Measurements from ENCODE around the gene UQCR11.

The UQCR11 gene

GRCh38 chr19:1560286-1560882, 44.9 kb downstream of the UQCR11 start:
- Histone ChIP-seq H3K9me3 (ENCODE audit: severe bottlenecking) (no peaks in the 10 kb centered on the region), H3K36me3 (ENCODE audit: low read depth) (0 out of 2 replicates have a peak, but pooled peaks cover 5% of the 10 kb centered on the region), H3K27ac (ENCODE audit: poor library complexity, severe bottlenecking) (no peak overlapping the region), H3K4me1 (ENCODE audit: insufficient read depth, poor library complexity, severe bottlenecking) (no peaks in the 10 kb centered on the region), H3K27me3 (ENCODE audit: insufficient read depth, poor library complexity, severe bottlenecking) (no peaks in the 10 kb centered on the region), H3K4me3 (ENCODE audit: severe bottlenecking) (no peak overlapping the region)
- DNase-seq (ENCODE audit: low spot score) (no peak), ATAC-seq (ENCODE audit: low read depth) (no peak)
- TF ChIP-seq CTCF (IDR thresholded peaks at IDR 0.05; ENCODE audit: poor library complexity, severe bottlenecking) = no peak

- DNase-seq (ENCODE audit: low spot score) (no peak), ATAC-seq (ENCODE audit: low read depth) (no peak)
- H3K4me1 ChIP-seq (ENCODE audit: insufficient read depth, poor library complexity, severe bottlenecking) = no peaks in the 10 kb centered on the region
- H3K36me3 ChIP-seq (ENCODE audit: low read depth) = no peaks in the 10 kb centered on the region
- H3K27me3 ChIP-seq (ENCODE audit: insufficient read depth, poor library complexity, severe bottlenecking) = no peaks in the 10 kb centered on the region
- no peak for TF ChIP-seq CTCF (IDR thresholded peaks at IDR 0.05; ENCODE audit: poor library complexity, severe bottlenecking)
- no peak overlapping the region for H3K4me3 ChIP-seq (ENCODE audit: severe bottlenecking)
- H3K27ac ChIP-seq (ENCODE audit: poor library complexity, severe bottlenecking) = no peak overlapping the region
- H3K9me3 ChIP-seq (ENCODE audit: severe bottlenecking) = no peaks in the 10 kb centered on the region
These were observed 46.7 kb downstream of the UQCR11 start for GRCh38 chr19:1558552-1558951.

GRCh38 chr19:1556390-1557070, 48.7 kb downstream of the UQCR11 start:
- Histone ChIP-seq H3K27ac (ENCODE audit: poor library complexity, severe bottlenecking) (no peak overlapping the region), H3K36me3 (ENCODE audit: low read depth) (no peaks in the 10 kb centered on the region), H3K4me3 (ENCODE audit: severe bottlenecking) (no peak overlapping the region), H3K27me3 (ENCODE audit: insufficient read depth, poor library complexity, severe bottlenecking) (no peaks in the 10 kb centered on the region), H3K9me3 (ENCODE audit: severe bottlenecking) (no peaks in the 10 kb centered on the region), H3K4me1 (ENCODE audit: insufficient read depth, poor library complexity, severe bottlenecking) (no peaks in the 10 kb centered on the region)
- no peak for TF ChIP-seq CTCF (IDR thresholded peaks at IDR 0.05; ENCODE audit: poor library complexity, severe bottlenecking)
- DNase-seq (ENCODE audit: low spot score) (no peak), ATAC-seq (ENCODE audit: low read depth) (no peak)

GRCh38 chr19:1555487-1556389, 49.5 kb downstream of the UQCR11 start:
- Histone ChIP-seq H3K27ac (ENCODE audit: poor library complexity, severe bottlenecking) (no peak overlapping the region), H3K27me3 (ENCODE audit: insufficient read depth, poor library complexity, severe bottlenecking) (no peaks in the 10 kb centered on the region), H3K4me1 (ENCODE audit: insufficient read depth, poor library complexity, severe bottlenecking) (no peaks in the 10 kb centered on the region), H3K9me3 (ENCODE audit: severe bottlenecking) (no peaks in the 10 kb centered on the region), H3K4me3 (ENCODE audit: severe bottlenecking) (no peak overlapping the region), H3K36me3 (ENCODE audit: low read depth) (no peaks in the 10 kb centered on the region)
- TF ChIP-seq CTCF (IDR thresholded peaks at IDR 0.05; ENCODE audit: poor library complexity, severe bottlenecking) = no peak
- no peak for DNase-seq (ENCODE audit: low spot score)
- ATAC-seq (ENCODE audit: low read depth) = no peak
